Activated CD4-positive, alpha-beta T cell treated with anti-CD3 and anti-CD28 coated beads, Interleukin-2, Interleukin-6, amounts not matched to agents 100 ng/mL and 50 ng/mL, durations not matched to agents 16 hours and 8 hours (primary cell): ENCODE results near the gene ATP2B2.

Experiments used
- DNase-seq: peaks from one replicate; pipeline ENCODE4 v3.0.0-alpha.2; 2020

The ATP2B2 gene

GRCh38 chr3:10423171-10423882 lies 82.1 kb downstream of the ATP2B2 start:
- DNase-seq, result no peak

- DNase-seq, result no peak
Measured at GRCh38 chr3:10421996-10422395, 83.4 kb downstream of the ATP2B2 start.

- no peak for DNase-seq
Measured at GRCh38 chr3:10420745-10421475, 84.5 kb downstream of the ATP2B2 start.

- DNase-seq, result peak; percentile 43
Measured at GRCh38 chr3:10419637-10420232, 85.7 kb downstream of the ATP2B2 start.

- peak; percentile 15 for DNase-seq
Measured at GRCh38 chr3:10417847-10418246, 87.5 kb downstream of the ATP2B2 start.

GRCh38 chr3:10416730-10417300 lies 88.6 kb downstream of the ATP2B2 start:
- DNase-seq, result no peak

GRCh38 chr3:10413041-10413440 lies 92.3 kb downstream of the ATP2B2 start:
- no peak for DNase-seq

- DNase-seq, result no peak
Measured at GRCh38 chr3:10411598-10412332, 93.6 kb downstream of the ATP2B2 start.

GRCh38 chr3:10410383-10411002 lies 94.9 kb downstream of the ATP2B2 start:
- DNase-seq, result no peak

GRCh38 chr3:10408680-10409079 lies 96.7 kb downstream of the ATP2B2 start:
- no peak for DNase-seq

- DNase-seq, result no peak
Measured at GRCh38 chr3:10407361-10407760, 98.0 kb downstream of the ATP2B2 start.

- no peak for DNase-seq
Measured at GRCh38 chr3:10406414-10406813, 99.0 kb downstream of the ATP2B2 start.

- DNase-seq, result no peak
Measured at GRCh38 chr3:10405816-10406215, 99.6 kb downstream of the ATP2B2 start.

- DNase-seq, result no peak
Measured at GRCh38 chr3:10404876-10405275, 100.5 kb downstream of the ATP2B2 start.

GRCh38 chr3:10404377-10404776 lies 101.0 kb downstream of the ATP2B2 start:
- DNase-seq, result no peak

GRCh38 chr3:10401990-10402761 lies 103.2 kb downstream of the ATP2B2 start:
- DNase-seq, result no peak

GRCh38 chr3:10400749-10401495 lies 104.5 kb downstream of the ATP2B2 start:
- DNase-seq, result no peak

GRCh38 chr3:10400050-10400748 lies 105.2 kb downstream of the ATP2B2 start:
- DNase-seq, result no peak

GRCh38 chr3:10399634-10400033 lies 105.8 kb downstream of the ATP2B2 start:
- DNase-seq, result no peak

GRCh38 chr3:10398341-10398740 lies 107.0 kb downstream of the ATP2B2 start:
- DNase-seq, result no peak
